K562 (cell line): ENCODE results near the gene GATA2.

Experiments used
- BRD9 ChIP-seq: fragments of 450-650 bp; IDR thresholded peaks from 2 replicates; pipeline ENCODE4 v1.6.1; 2018; ENCODE audit warnings: low read depth; ENCODE audit not compliant: partially characterized antibody
- ESRRA ChIP-seq: fragments of 450-650 bp; IDR thresholded peaks from 2 replicates; pipeline ENCODE4 v1.6.1; 2014; ENCODE audit warnings: low read depth, mild to moderate bottlenecking, moderate library complexity, borderline replicate concordance
- ETV5 ChIP-seq: sonication (generic); formaldehyde crosslinking; IDR thresholded peaks from 2 replicates; pipeline ENCODE4 v1.4.0; 2020; ENCODE audit warnings: low read depth, mild to moderate bottlenecking, missing genetic modification reagents
- EZH2 ChIP-seq: IDR thresholded peaks from 2 replicates; pipeline ENCODE4 v1.6.1; 2012; ENCODE audit warnings: low read depth, mild to moderate bottlenecking, inconsistent platforms, low read length, borderline replicate concordance
- FOXK1 ChIP-seq: sonication (generic); formaldehyde crosslinking; IDR thresholded peaks from 2 replicates; pipeline ENCODE4 v1.8.0; 2022; ENCODE audit warnings: missing genetic modification reagents, mild to moderate bottlenecking, borderline replicate concordance
- GABPA ChIP-seq: fragments of 200-800 bp; sonication (Bioruptor generic); conservative IDR thresholded peaks from 2 replicates; pipeline ENCODE4 v1.6.1; 2016; ENCODE audit warnings: low read depth, missing genetic modification characterization, missing compliant biosample characterization
- NFYB ChIP-seq: IDR thresholded peaks from 2 replicates; pipeline ENCODE4 v1.6.1; 2011; ENCODE audit warnings: mild to moderate bottlenecking, moderate library complexity; ENCODE audit not compliant: insufficient read length; ENCODE audit errors: extremely low read depth
- PML ChIP-seq: IDR thresholded peaks from 2 replicates; pipeline ENCODE4 v1.6.1; 2012; ENCODE audit warnings: low read length, inconsistent platforms
- ZFP30 ChIP-seq: fragments of 250-450 bp; sonication (Bioruptor Pico); IDR thresholded peaks from 2 replicates; pipeline ENCODE4 v1.8.0; 2022; ENCODE audit warnings: moderate library complexity, mild to moderate bottlenecking, inconsistent platforms, borderline replicate concordance
- TF ChIP-seq, protein P1 (sequence below): fragments of 450-650 bp; IDR thresholded peaks from 2 replicates; pipeline ENCODE4 v1.7.1; 2018; ENCODE audit warnings: mild to moderate bottlenecking, low read depth; ENCODE audit not compliant: partially characterized antibody
- TF ChIP-seq, protein P2 (sequence below), 3 experiments: IDR thresholded peaks in 2 of 3; conservative IDR thresholded peaks in 1 of 3; 2 replicates each; pipeline ENCODE4 v1.5.1; 2011 to 2012; ENCODE audit warnings: low read length in 3 of 3, mild to moderate bottlenecking in 3 of 3, control low read depth in 2 of 3, improper control_type of control experiment in 1 of 3, inconsistent platforms in 1 of 3, low read depth in 1 of 3, mixed read lengths in 1 of 3, moderate library complexity in 1 of 3; ENCODE audit not compliant: insufficient read depth in 2 of 3

DNA sequence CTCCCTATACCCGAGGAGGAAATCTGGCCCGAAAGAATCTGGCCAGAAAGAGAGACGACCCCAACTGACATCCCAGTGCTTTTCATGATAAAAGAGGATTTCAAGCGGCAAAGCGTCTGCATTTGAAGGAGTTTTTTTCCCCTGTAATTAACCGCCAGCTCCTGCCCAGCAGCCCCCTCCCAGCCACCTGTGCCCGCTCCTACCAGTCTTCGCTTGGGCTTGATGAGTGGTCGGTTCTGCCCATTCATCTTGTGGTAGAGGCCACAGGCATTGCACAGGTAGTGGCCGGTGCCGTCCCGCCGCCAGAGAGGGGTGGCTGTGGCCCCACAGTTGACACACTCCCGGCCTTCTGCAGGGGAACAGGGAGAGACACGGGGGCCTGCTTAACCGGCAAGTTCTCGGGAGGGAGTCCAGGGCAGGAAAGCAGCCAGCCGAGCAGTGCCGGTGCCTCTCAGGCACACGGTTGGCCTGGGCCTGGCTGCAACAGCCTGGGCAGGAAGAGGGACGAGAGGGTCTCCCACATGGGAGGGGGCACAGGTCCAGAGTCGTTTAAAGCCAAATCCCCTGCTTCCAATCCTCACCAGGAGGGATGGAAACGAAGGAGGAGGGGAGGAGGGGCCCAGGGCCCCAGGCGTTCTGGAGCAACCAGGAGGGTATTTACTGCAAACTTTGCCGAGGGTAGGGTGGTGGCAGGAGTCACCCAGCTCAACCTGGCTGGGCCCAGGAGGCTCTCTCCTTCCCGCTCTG is 9.2 kb downstream of the GATA2 start:
- TF ChIP-seq, protein P1, sequence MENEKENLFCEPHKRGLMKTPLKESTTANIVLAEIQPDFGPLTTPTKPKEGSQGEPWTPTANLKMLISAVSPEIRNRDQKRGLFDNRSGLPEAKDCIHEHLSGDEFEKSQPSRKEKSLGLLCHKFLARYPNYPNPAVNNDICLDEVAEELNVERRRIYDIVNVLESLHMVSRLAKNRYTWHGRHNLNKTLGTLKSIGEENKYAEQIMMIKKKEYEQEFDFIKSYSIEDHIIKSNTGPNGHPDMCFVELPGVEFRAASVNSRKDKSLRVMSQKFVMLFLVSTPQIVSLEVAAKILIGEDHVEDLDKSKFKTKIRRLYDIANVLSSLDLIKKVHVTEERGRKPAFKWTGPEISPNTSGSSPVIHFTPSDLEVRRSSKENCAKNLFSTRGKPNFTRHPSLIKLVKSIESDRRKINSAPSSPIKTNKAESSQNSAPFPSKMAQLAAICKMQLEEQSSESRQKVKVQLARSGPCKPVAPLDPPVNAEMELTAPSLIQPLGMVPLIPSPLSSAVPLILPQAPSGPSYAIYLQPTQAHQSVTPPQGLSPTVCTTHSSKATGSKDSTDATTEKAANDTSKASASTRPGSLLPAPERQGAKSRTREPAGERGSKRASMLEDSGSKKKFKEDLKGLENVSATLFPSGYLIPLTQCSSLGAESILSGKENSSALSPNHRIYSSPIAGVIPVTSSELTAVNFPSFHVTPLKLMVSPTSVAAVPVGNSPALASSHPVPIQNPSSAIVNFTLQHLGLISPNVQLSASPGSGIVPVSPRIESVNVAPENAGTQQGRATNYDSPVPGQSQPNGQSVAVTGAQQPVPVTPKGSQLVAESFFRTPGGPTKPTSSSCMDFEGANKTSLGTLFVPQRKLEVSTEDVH: no peak
- TF ChIP-seq ETV5 (CRISPR knock-in tag) (no peak), BRD9 (no peak), EZH2 (no peak), PML (no peak), NFYB (no peak), ESRRA (no peak), ZFP30 (CRISPR knock-in tag) (no peak), FOXK1 (CRISPR knock-in tag) (no peak), GABPA (no peak)
- TF ChIP-seq, protein P2, sequence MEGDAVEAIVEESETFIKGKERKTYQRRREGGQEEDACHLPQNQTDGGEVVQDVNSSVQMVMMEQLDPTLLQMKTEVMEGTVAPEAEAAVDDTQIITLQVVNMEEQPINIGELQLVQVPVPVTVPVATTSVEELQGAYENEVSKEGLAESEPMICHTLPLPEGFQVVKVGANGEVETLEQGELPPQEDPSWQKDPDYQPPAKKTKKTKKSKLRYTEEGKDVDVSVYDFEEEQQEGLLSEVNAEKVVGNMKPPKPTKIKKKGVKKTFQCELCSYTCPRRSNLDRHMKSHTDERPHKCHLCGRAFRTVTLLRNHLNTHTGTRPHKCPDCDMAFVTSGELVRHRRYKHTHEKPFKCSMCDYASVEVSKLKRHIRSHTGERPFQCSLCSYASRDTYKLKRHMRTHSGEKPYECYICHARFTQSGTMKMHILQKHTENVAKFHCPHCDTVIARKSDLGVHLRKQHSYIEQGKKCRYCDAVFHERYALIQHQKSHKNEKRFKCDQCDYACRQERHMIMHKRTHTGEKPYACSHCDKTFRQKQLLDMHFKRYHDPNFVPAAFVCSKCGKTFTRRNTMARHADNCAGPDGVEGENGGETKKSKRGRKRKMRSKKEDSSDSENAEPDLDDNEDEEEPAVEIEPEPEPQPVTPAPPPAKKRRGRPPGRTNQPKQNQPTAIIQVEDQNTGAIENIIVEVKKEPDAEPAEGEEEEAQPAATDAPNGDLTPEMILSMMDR (IDR thresholded peaks at IDR 0.05 in 2 of 3, conservative IDR thresholded peaks at IDR 0.05 in 1 of 3; ENCODE audit: insufficient read depth in 2 of 3, low read depth in 1 of 3, low read length in 3 of 3): no peak
